Thyroid gland (tissue), 4 donors: ENCODE measurements around the gene CAPZB. TPM values are rescaled to one million over a fixed set of nuclear protein-coding genes. Genes with fewer than 3 reads are reported as not detected.

Source experiments
- DNase-seq, 2 donors: peaks; one replicate each; pipeline ENCODE4 v3.0.0-alpha.2; 2019
- H3K27ac ChIP-seq, 3 donors: fragments of 200-600 bp; sonication (generic); 1 replicate in 2 of 3; 2 replicates in 1 of 3; pipeline ENCODE4 v1.5.1; 2016 to 2019; ENCODE audit warnings: mild to moderate bottlenecking in 1 of 3, moderate library complexity in 1 of 3
- H3K27me3 ChIP-seq: fragments of 200-600 bp; sonication (generic); one replicate; pipeline ENCODE4 v1.5.1; 2019
- H3K36me3 ChIP-seq, 2 donors: fragments of 200-600 bp; sonication (generic); one replicate each; pipeline ENCODE4 v1.5.1; 2016 to 2019
- H3K4me1 ChIP-seq, 2 donors: fragments of 200-600 bp; sonication (generic); one replicate each; pipeline ENCODE4 v1.5.1; 2017 to 2019
- H3K4me3 ChIP-seq, 3 donors: fragments of 200-600 bp; sonication (generic); replicated peaks in 1 of 3; 1 replicate in 2 of 3; 2 replicates in 1 of 3; pipeline ENCODE4 v1.5.1; 2016; ENCODE audit warnings: mild to moderate bottlenecking in 1 of 3
- H3K9me3 ChIP-seq: fragments of 200-600 bp; sonication (generic); one replicate; pipeline ENCODE4 v1.5.1; 2017
- POLR2A ChIP-seq, 2 donors: fragments of 450-650 bp; IDR thresholded peaks; one replicate each; pipeline ENCODE4 v1.6.1; 2017; ENCODE audit warnings: antibody characterized with exemption in 2 of 2, mild to moderate bottlenecking in 2 of 2, moderate library complexity in 1 of 2
- WGBS, 2 donors: methylation state at CpG; one replicate each; pipeline ENCODE4 v1.1.5; 2017; 5-methylcytosine and 5-hydroxymethylcytosine counted together
- intact Hi-C: fragments of 100-400 bp; cut with DNase I; formaldehyde crosslinking; loops from one replicate; pipeline ENCODE4 v1.15.1; 2023
- total RNA-seq, 4 donors: library from RNA; depleted of rRNA; stranded (reverse); fragments of >200 nt; gene quantifications; one replicate each; pipeline ENCODE4 v1.2.3, GENCODE V29; 2016
- TF ChIP-seq, protein P1 (sequence below), 6 experiments: fragments of 200-600 bp in 3 of 6; fragments of 450-650 bp in 3 of 6; sonication (generic) in 3 of 6; IDR thresholded peaks; one replicate each; pipeline ENCODE4 v1.5.1; 2016 to 2019; ENCODE audit warnings: antibody characterized with exemption in 6 of 6, mild to moderate bottlenecking in 2 of 6, inconsistent platforms in 1 of 6, moderate library complexity in 1 of 6

CAPZB gene
- total RNA-seq, 4 donors from 2014 or later = 75.4 to 116 (median 93.1) TPM

DNA sequence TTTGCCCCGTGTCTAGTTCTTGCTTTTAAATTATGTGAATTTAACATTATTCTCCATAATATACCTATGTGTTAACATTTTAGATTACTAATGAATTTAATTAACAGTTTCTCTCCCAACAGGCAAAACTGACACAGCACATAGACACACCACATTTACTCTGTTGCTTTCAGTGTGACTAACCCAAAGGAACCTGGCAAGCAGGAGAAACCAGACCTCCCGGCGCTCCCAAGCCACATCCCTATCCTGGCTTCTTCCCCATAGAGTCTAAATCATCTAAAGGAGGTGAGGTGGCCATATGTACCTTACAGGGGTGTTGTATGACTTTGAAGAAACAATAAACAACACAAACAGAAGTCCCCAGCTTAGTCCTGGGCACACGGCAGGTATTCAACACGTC lies 69.2 kb downstream of the CAPZB start:
- peaks cover 34 to 60% of the 10 kb centered on the region in 2 donors for H3K4me1 ChIP-seq
- WGBS, 2 donors = 96 to 97% methylated on average over 5 of the region's 5 CpGs
- H3K9me3 ChIP-seq = no peaks in the 10 kb centered on the region
- peaks cover 0 to 3% of the 10 kb centered on the region in 2 donors for H3K36me3 ChIP-seq
- H3K27ac ChIP-seq = no peak overlapping the region
- H3K27me3 ChIP-seq = no peaks in the 10 kb centered on the region
- TF ChIP-seq POLR2A (IDR thresholded peaks at IDR 0.05) = no peak
- DNase-seq = no peak
- H3K4me3 ChIP-seq = no peak overlapping the region
- intact Hi-C loops = no loop called here

DNA sequence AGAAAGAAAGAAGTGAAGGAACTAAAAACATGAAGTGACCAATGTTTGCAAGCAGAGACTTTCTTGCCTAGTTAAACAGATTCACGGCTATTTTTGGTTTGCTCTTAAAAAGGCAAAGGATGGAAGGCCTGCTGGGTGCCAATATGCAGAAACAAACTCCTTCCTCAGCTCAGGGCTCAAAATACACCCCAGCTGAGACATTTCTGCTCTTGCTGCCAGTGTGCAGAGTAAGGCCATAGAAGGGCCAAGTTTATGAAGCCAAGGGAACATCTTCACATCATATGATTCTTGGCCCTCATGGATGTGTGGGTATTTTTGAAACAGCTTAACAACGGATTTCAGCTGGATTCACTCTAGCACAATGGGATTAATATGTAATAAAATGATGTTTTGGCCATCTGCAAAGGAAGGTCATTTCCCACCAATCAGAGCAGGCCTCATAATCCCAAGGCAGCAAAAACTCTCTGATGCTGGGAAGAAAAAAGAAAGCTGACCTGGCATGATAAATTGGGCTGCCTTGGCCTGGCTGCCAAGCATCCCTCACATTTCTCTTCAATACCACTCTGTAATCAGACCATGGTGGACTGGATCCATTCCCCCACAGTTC lies 70.7 kb downstream of the CAPZB start:
- TF ChIP-seq, protein P1, sequence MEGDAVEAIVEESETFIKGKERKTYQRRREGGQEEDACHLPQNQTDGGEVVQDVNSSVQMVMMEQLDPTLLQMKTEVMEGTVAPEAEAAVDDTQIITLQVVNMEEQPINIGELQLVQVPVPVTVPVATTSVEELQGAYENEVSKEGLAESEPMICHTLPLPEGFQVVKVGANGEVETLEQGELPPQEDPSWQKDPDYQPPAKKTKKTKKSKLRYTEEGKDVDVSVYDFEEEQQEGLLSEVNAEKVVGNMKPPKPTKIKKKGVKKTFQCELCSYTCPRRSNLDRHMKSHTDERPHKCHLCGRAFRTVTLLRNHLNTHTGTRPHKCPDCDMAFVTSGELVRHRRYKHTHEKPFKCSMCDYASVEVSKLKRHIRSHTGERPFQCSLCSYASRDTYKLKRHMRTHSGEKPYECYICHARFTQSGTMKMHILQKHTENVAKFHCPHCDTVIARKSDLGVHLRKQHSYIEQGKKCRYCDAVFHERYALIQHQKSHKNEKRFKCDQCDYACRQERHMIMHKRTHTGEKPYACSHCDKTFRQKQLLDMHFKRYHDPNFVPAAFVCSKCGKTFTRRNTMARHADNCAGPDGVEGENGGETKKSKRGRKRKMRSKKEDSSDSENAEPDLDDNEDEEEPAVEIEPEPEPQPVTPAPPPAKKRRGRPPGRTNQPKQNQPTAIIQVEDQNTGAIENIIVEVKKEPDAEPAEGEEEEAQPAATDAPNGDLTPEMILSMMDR (IDR thresholded peaks at IDR 0.05) = no peak
- no peak for TF ChIP-seq POLR2A (IDR thresholded peaks at IDR 0.05)
- peak in 1 of 2 donors; percentile 21 for DNase-seq
- Histone ChIP-seq H3K27me3 (no peaks in the 10 kb centered on the region), H3K9me3 (no peaks in the 10 kb centered on the region), H3K4me3 (no peak overlapping the region), H3K36me3 (peaks cover 0 to 3% of the 10 kb centered on the region in 2 donors), H3K4me1 (peaks cover 20 to 46% of the 10 kb centered on the region in 2 donors), H3K27ac (peak overlapping the region; percentile 15 to 30 (median 23))
- intact Hi-C loops = no loop called here
- 21 to 24% methylated on average over 2 of the region's 2 CpGs for WGBS, 2 donors

DNA sequence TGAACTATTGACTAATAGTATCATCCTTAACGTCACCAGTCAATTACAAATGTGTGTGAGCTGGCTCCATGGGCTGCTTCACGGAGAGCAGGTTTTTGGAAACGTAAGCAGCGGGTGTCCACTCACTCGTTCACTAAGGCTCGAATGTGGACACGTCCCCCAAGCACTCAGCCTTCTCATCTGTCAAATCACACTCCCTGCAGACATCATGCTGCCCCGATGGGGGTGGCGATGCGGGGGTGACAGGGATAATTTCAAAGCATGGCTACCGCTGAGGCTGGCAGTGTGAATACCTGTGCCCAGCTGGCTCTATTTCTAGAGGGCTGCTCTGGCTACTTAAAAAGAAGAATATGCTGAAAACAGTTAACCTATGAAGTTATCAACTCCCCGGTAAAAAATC lies 71.3 kb downstream of the CAPZB start:
- intact Hi-C loops = no loop called here
- H3K36me3 ChIP-seq = peaks cover 0 to 3% of the 10 kb centered on the region in 2 donors
- H3K27me3 ChIP-seq = no peaks in the 10 kb centered on the region
- no peaks in the 10 kb centered on the region for H3K9me3 ChIP-seq
- peak overlapping the region; percentile 15 to 30 (median 23) for H3K27ac ChIP-seq
- 70 to 83% methylated on average over 12 of the region's 12 CpGs for WGBS, 2 donors
- H3K4me1 ChIP-seq = peaks cover 18 to 47% of the 10 kb centered on the region in 2 donors
- TF ChIP-seq, protein P1 (IDR thresholded peaks at IDR 0.05) = no peak
- TF ChIP-seq POLR2A (IDR thresholded peaks at IDR 0.05) = no peak
- H3K4me3 ChIP-seq = no peak overlapping the region
- no peak for DNase-seq

DNA sequence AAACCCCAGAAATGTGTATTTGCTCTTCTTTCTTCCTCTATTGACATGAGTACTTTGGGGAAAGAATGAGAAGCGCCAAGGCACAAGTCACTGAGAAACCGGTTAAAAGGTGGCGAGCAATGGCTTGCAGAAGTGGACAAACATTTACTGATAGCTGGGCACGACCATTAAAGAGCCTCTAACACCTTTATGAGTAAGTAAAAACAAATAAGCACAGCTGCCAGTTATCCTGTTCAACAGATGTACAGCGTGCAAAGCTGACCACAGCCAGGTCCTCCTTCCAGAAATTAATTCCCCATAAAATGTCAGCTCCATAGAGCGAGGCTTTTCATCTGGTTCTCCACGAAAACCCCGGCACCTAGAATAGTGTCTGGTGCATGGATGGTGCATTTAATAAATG lies 72.7 kb downstream of the CAPZB start:
- TF ChIP-seq, protein P1 (IDR thresholded peaks at IDR 0.05) = no peak
- no peak for TF ChIP-seq POLR2A (IDR thresholded peaks at IDR 0.05)
- no peak overlapping the region for H3K27ac ChIP-seq
- DNase-seq = no peak
- WGBS, 2 donors = 93 to 95% methylated on average over 8 of the region's 8 CpGs
- no peaks in the 10 kb centered on the region for H3K27me3 ChIP-seq
- H3K4me3 ChIP-seq = no peak overlapping the region
- peaks cover 18 to 50% of the 10 kb centered on the region in 2 donors for H3K4me1 ChIP-seq
- intact Hi-C loops = no loop called here
- no peaks in the 10 kb centered on the region for H3K36me3 ChIP-seq
- H3K9me3 ChIP-seq = no peaks in the 10 kb centered on the region

DNA sequence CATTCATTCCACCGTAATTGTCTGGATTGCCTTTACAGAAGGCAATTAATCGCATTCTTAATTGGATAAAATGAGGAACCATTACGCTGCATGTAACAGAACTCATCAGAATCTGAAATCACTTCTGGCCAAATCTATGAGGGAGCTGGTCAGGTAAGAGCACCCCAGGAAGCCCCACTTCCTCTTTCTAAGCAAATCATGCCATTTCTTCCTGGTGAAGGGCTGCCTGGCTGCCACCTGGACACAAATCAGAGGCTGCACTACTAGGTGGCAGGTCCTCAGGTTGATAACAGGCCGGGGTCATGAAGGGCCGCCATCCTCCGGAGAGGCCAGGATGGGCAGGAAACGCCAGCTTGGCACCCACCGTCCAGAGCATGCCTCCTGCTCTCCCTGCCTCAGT lies 73.7 kb downstream of the CAPZB start:
- H3K4me3 ChIP-seq = no peak overlapping the region
- H3K9me3 ChIP-seq = no peaks in the 10 kb centered on the region
- no peak overlapping the region for H3K27ac ChIP-seq
- peaks cover 18 to 41% of the 10 kb centered on the region in 2 donors for H3K4me1 ChIP-seq
- TF ChIP-seq, protein P1 (IDR thresholded peaks at IDR 0.05) = no peak
- TF ChIP-seq POLR2A (IDR thresholded peaks at IDR 0.05) = no peak
- no peaks in the 10 kb centered on the region for H3K27me3 ChIP-seq
- WGBS, 2 donors = 87 to 89% methylated on average over 8 of the region's 8 CpGs
- no peak for DNase-seq
- intact Hi-C loops = no loop called here
- no peaks in the 10 kb centered on the region for H3K36me3 ChIP-seq
